ENCODE data around the gene KIAA0232.
"Not testable (repeated sequence)": the region's sequence is repeated elsewhere in the genome, so short reads cannot be mapped to it uniquely, and the experiment has no call there.

The KIAA0232 gene

GRCh38 chr4:6834867-6835266, 52.3 kb downstream of the KIAA0232 start:
- H3K27ac ChIP-seq, result no peak overlapping the region
- H3K4me3 ChIP-seq, result no peak overlapping the region

- H3K27ac ChIP-seq, H3K4me3 ChIP-seq: not testable (repeated sequence)
Measured at GRCh38 chr4:6835616-6836015, 53.1 kb downstream of the KIAA0232 start.

- H3K4me3 ChIP-seq, result not testable (repeated sequence)
Measured at GRCh38 chr4:6837106-6837505, 54.6 kb downstream of the KIAA0232 start.

GRCh38 chr4:6839579-6839978, 57.1 kb downstream of the KIAA0232 start:
- peak overlapping the region in 2 of 21 experiments; percentile 10 to 37 for H3K27ac ChIP-seq
- no peak overlapping the region for H3K4me3 ChIP-seq

More at GRCh38 chr4:6837106-6837505, 54.6 kb downstream of the KIAA0232 start:
- H3K27ac ChIP-seq, result not testable (repeated sequence)

GRCh38 chr4:6840062-6840976, 57.8 kb downstream of the KIAA0232 start:
- Histone ChIP-seq H3K27ac (peak overlapping the region in 2 of 21 experiments; percentile 10 to 37), H3K4me3 (no peak overlapping the region)

- Histone ChIP-seq H3K27ac (no peak overlapping the region), H3K4me3 (no peak overlapping the region)
Measured at GRCh38 chr4:6845027-6845426, 62.5 kb downstream of the KIAA0232 start.

- Histone ChIP-seq H3K27ac (no peak overlapping the region), H3K4me3 (no peak overlapping the region)
Measured at GRCh38 chr4:6845574-6845973, 63.0 kb downstream of the KIAA0232 start.

- Histone ChIP-seq H3K27ac (no peak overlapping the region), H3K4me3 (no peak overlapping the region)
Measured at GRCh38 chr4:6847178-6847577, 64.7 kb downstream of the KIAA0232 start.

GRCh38 chr4:6848717-6849305, 66.3 kb downstream of the KIAA0232 start:
- no peak overlapping the region for H3K4me3 ChIP-seq
- no peak overlapping the region for H3K27ac ChIP-seq

- Histone ChIP-seq H3K4me3 (no peak overlapping the region), H3K27ac (no peak overlapping the region)
Measured at GRCh38 chr4:6849691-6850090, 67.2 kb downstream of the KIAA0232 start.

GRCh38 chr4:6851431-6851830, 68.9 kb downstream of the KIAA0232 start:
- H3K4me3 ChIP-seq, result no peak overlapping the region
- no peak overlapping the region for H3K27ac ChIP-seq

GRCh38 chr4:6851962-6852361, 69.4 kb downstream of the KIAA0232 start:
- Histone ChIP-seq H3K4me3 (no peak overlapping the region), H3K27ac (no peak overlapping the region)

- H3K4me3 ChIP-seq, result no peak overlapping the region
Measured at GRCh38 chr4:6852582-6852981, 70.1 kb downstream of the KIAA0232 start.

GRCh38 chr4:6854098-6854744, 71.7 kb downstream of the KIAA0232 start:
- H3K4me3 ChIP-seq, result no peak overlapping the region
- peak overlapping the region in 1 of 21 experiments; percentile 44 for H3K27ac ChIP-seq

More at GRCh38 chr4:6852582-6852981, 70.1 kb downstream of the KIAA0232 start:
- H3K27ac ChIP-seq, result no peak overlapping the region

GRCh38 chr4:6855692-6856297, 73.3 kb downstream of the KIAA0232 start:
- H3K4me3 ChIP-seq, result no peak overlapping the region
- peak overlapping the region in 4 of 21 experiments; percentile 2 to 60 (median 43) for H3K27ac ChIP-seq

GRCh38 chr4:6856391-6856790, 73.9 kb downstream of the KIAA0232 start:
- no peak overlapping the region for H3K4me3 ChIP-seq
- H3K27ac ChIP-seq, result peak overlapping the region in 4 of 21 experiments; percentile 2 to 60 (median 43)

GRCh38 chr4:6857009-6857882, 74.7 kb downstream of the KIAA0232 start:
- Histone ChIP-seq H3K4me3 (no peak overlapping the region), H3K27ac (peak overlapping the region in 1 of 21 experiments; percentile 18)

GRCh38 chr4:6858997-6859396, 76.5 kb downstream of the KIAA0232 start:
- Histone ChIP-seq H3K27ac (no peak overlapping the region), H3K4me3 (no peak overlapping the region)

- Histone ChIP-seq H3K27ac (no peak overlapping the region), H3K4me3 (no peak overlapping the region)
Measured at GRCh38 chr4:6859543-6859942, 77.0 kb downstream of the KIAA0232 start.
